HepG2 (cell line): ENCODE results near the gene PRKCE. TPM values are rescaled to one million over a fixed set of nuclear protein-coding genes. Genes with fewer than 3 reads are reported as not detected.
A peak's percentile ranks its signal among the peaks of the same experiment; 100 is the strongest.

Experiments
- ATAC-seq: fragments of 200-7000 bp; cut with Tn5 transposase; 3 replicates; pipeline ENCODE4 v1.9.1; 2020; ENCODE audit warnings: mild to moderate bottlenecking, moderate library complexity
- BruUV-seq: library from RNA; stranded (reverse); fragments of 400-500 nt; replicated peaks from 2 replicates; lab custom pipeline; 2021; lab: Mats Ljungman, UMichigan
- CTCF ChIA-PET: fragments of 300-600 bp; formaldehyde crosslinking; extraction: SDS; loops from one replicate; lab custom pipeline; 2021; ENCODE audit warnings: low total read pairs, inconsistent platforms, low intra/inter-chr PET ratio; lab: Yijun Ruan, JAX
- POLR2A ChIA-PET: fragments of 350-600 bp; sonication (Branson Sonifier 250); formaldehyde crosslinking; loops from one replicate; lab custom pipeline; 2020; ENCODE audit warnings: antibody characterized with exemption, inconsistent platforms; lab: Yijun Ruan, JAX
- DNase-seq: peaks from one replicate; pipeline ENCODE4 v3.0.0-alpha.2; 2015; ENCODE audit warnings: low spot score
- FAIRE-seq: peaks from 3 replicates; lab custom pipeline; 2011; peaks lifted over from hg19 to GRCh38; lab: Jason Lieb, UNC
- H2AFZ ChIP-seq: one replicate; pipeline ENCODE4 v1.6.1; 2011; ENCODE audit warnings: low read length, inconsistent platforms
- H3K27ac ChIP-seq: fragments of 300-600 bp; 3 replicates; pipeline ENCODE4 v1.8.0; 2011; ENCODE audit warnings: mixed run types, mild to moderate bottlenecking, mixed read lengths, low read length, inconsistent platforms; ENCODE audit not compliant: insufficient read depth; ENCODE audit errors: extremely low read length
- H3K27me3 ChIP-seq, 2 experiments: fragments of 200-600 bp in 1 of 2; 2 replicates in 1 of 2; 3 replicates in 1 of 2; pipeline versions ENCODE4 v1.6.0 to v1.8.0; 2011; ENCODE audit warnings: low read length in 2 of 2, mild to moderate bottlenecking in 2 of 2, moderate library complexity in 2 of 2, inconsistent platforms in 1 of 2; ENCODE audit not compliant: insufficient read depth in 2 of 2, control insufficient read depth in 1 of 2
- H3K36me3 ChIP-seq, 2 experiments: fragments of 200-600 bp in 1 of 2; replicated peaks in 1 of 2; 2 replicates in 1 of 2; 3 replicates in 1 of 2; pipeline versions ENCODE4 v1.5.1 to v1.8.0; 2011; ENCODE audit warnings: low read length in 2 of 2, inconsistent platforms in 1 of 2; ENCODE audit not compliant: insufficient read depth in 2 of 2, control insufficient read depth in 1 of 2
- H3K4me1 ChIP-seq: 2 replicates; pipeline ENCODE4 v1.5.1; 2012; ENCODE audit warnings: low read length, inconsistent platforms; ENCODE audit not compliant: insufficient read depth
- H3K4me2 ChIP-seq: 2 replicates; pipeline ENCODE4 v1.6.0; 2011; ENCODE audit warnings: low read depth, low read length, inconsistent platforms
- H3K4me3 ChIP-seq, 3 experiments: fragments of 200-600 bp in 1 of 3; sonication (generic), shearing (Covaris generic) in 1 of 3; replicated peaks in 1 of 3; 2 replicates each; pipeline ENCODE4 v1.5.1; 2011 to 2016; ENCODE audit warnings: low read length in 3 of 3, inconsistent platforms in 2 of 3, low read depth in 2 of 3, mild to moderate bottlenecking in 2 of 3, control low read depth in 1 of 3, mixed read lengths in 1 of 3; ENCODE audit not compliant: insufficient read depth in 1 of 3
- H3K79me2 ChIP-seq: one replicate; pipeline ENCODE4 v1.6.1; 2011; ENCODE audit warnings: low read length, inconsistent platforms; ENCODE audit not compliant: insufficient read depth
- H3K9ac ChIP-seq: 2 replicates; pipeline ENCODE4 v1.6.0; 2011; ENCODE audit warnings: mild to moderate bottlenecking, low read depth, low read length, inconsistent platforms; ENCODE audit not compliant: insufficient read depth
- H3K9me3 ChIP-seq: 2 replicates; pipeline ENCODE4 v1.5.1; 2012; ENCODE audit warnings: mild to moderate bottlenecking, low read length
- H4K20me1 ChIP-seq: 2 replicates; pipeline ENCODE4 v1.6.0; 2011; ENCODE audit warnings: inconsistent platforms, mild to moderate bottlenecking, low read length, moderate library complexity; ENCODE audit not compliant: insufficient read depth
- ADNP ChIP-seq: sonication (generic); formaldehyde crosslinking; IDR thresholded peaks from 2 replicates; pipeline ENCODE4 v1.4.0; 2020; ENCODE audit warnings: missing genetic modification reagents
- BCL6 ChIP-seq: IDR thresholded peaks from 2 replicates; pipeline ENCODE4 v1.6.1; 2016; ENCODE audit warnings: missing genetic modification reagents, missing compliant biosample characterization
- DMAP1 ChIP-seq: IDR thresholded peaks from 2 replicates; pipeline ENCODE4 v1.6.1; 2016
- FOXJ3 ChIP-seq: sonication (generic); formaldehyde crosslinking; IDR thresholded peaks from 2 replicates; pipeline ENCODE4 v1.4.0; 2020; ENCODE audit warnings: missing genetic modification reagents, mild to moderate bottlenecking, borderline replicate concordance
- HDAC2 ChIP-seq: sonication (generic); formaldehyde crosslinking; IDR thresholded peaks from 2 replicates; pipeline ENCODE4 v1.4.0; 2020; ENCODE audit warnings: missing genetic modification reagents
- HMG20A ChIP-seq: IDR thresholded peaks from 2 replicates; pipeline ENCODE4 v1.6.1; 2016; ENCODE audit warnings: borderline replicate concordance
- NFIC ChIP-seq: IDR thresholded peaks from 2 replicates; pipeline ENCODE4 v1.6.1; 2012; ENCODE audit warnings: mild to moderate bottlenecking, low read length, inconsistent platforms
- NONO ChIP-seq, 2 experiments: fragments of 450-650 bp in 1 of 2; sonication (generic) in 1 of 2; formaldehyde crosslinking in 1 of 2; IDR thresholded peaks in 1 of 2; conservative IDR thresholded peaks in 1 of 2; 2 replicates each; pipeline versions ENCODE4 v1.6.1 to v1.8.0; 2017 to 2022; ENCODE audit warnings: mild to moderate bottlenecking in 1 of 2, missing genetic modification reagents in 1 of 2, moderate library complexity in 1 of 2
- RARA ChIP-seq: IDR thresholded peaks from 2 replicates; pipeline ENCODE4 v1.6.1; 2016; ENCODE audit warnings: missing genetic modification reagents, missing compliant biosample characterization
- REXO4 ChIP-seq: sonication (generic); formaldehyde crosslinking; IDR thresholded peaks from 2 replicates; pipeline ENCODE4 v1.8.0; 2022; ENCODE audit warnings: missing genetic modification reagents, mild to moderate bottlenecking, borderline replicate concordance
- RFXAP ChIP-seq: sonication (generic); formaldehyde crosslinking; IDR thresholded peaks from 2 replicates; pipeline ENCODE4 v1.4.0; 2020; ENCODE audit warnings: missing genetic modification reagents, borderline replicate concordance
- RXRB ChIP-seq: IDR thresholded peaks from 2 replicates; pipeline ENCODE4 v1.6.1; 2016; ENCODE audit warnings: borderline replicate concordance, missing genetic modification reagents, missing compliant biosample characterization
- SALL1 ChIP-seq: sonication (generic); formaldehyde crosslinking; IDR thresholded peaks from 2 replicates; pipeline ENCODE4 v1.8.0; 2022; ENCODE audit warnings: mild to moderate bottlenecking, missing genetic modification reagents
- SKI ChIP-seq: fragments of 450-650 bp; IDR thresholded peaks from one replicate; pipeline ENCODE4 v1.6.1; 2018; ENCODE audit warnings: mild to moderate bottlenecking; ENCODE audit not compliant: partially characterized antibody
- SOX6 ChIP-seq, 2 experiments: fragments of 450-650 bp in 1 of 2; sonication (generic) in 1 of 2; formaldehyde crosslinking in 1 of 2; IDR thresholded peaks; 2 replicates each; pipeline versions ENCODE4 v1.4.0 to v1.6.1; 2017 to 2020; ENCODE audit warnings: antibody characterized with exemption in 1 of 2, mild to moderate bottlenecking in 1 of 2, missing genetic modification reagents in 1 of 2
- TRIM22 ChIP-seq: fragments of 450-650 bp; IDR thresholded peaks from 2 replicates; pipeline ENCODE4 v1.6.1; 2017
- UBTF ChIP-seq: sonication (generic); formaldehyde crosslinking; IDR thresholded peaks from 2 replicates; pipeline ENCODE4 v1.4.0; 2020; ENCODE audit warnings: mild to moderate bottlenecking, missing genetic modification reagents
- ZGPAT ChIP-seq: IDR thresholded peaks from 2 replicates; pipeline ENCODE4 v1.6.1; 2016; ENCODE audit warnings: mild to moderate bottlenecking
- ZNF317 ChIP-seq: sonication (generic); formaldehyde crosslinking; IDR thresholded peaks from 2 replicates; pipeline ENCODE4 v1.5.0; 2020; ENCODE audit warnings: mild to moderate bottlenecking, missing genetic modification reagents
- ZNF790 ChIP-seq: sonication (generic); formaldehyde crosslinking; IDR thresholded peaks from 2 replicates; pipeline ENCODE4 v1.8.0; 2022; ENCODE audit warnings: missing genetic modification reagents, mild to moderate bottlenecking, borderline replicate concordance
- WGBS: methylation state at CpG from one replicate; pipeline ENCODE4 v1.1.6; 2017; ENCODE audit warnings: low lambda C conversion rate; 5-methylcytosine and 5-hydroxymethylcytosine counted together
- in situ Hi-C: cut with HindIII; loops from 2 replicates; pipeline ENCODE4 v1.10.0; 2017; ENCODE audit warnings: low pct_unique_long_range_greater_than_20kb; ENCODE audit not compliant: extremely low pct_ligation_motif_present
- intact Hi-C: fragments of 100-400 bp; cut with micrococcal nuclease; formaldehyde crosslinking; loops from one replicate; pipeline ENCODE4 v1.10.0; 2022; ENCODE audit not compliant: unreplicated experiment
- polyA plus RNA-seq, 8 experiments: library from polyadenylated mRNA; depleted of rRNA in 3 of 8; stranded (reverse) in 7 of 8; unstranded in 1 of 8; fragments of >200 nt; fragmentation: Illumina TruSeq in 4 of 8; extraction: Trizol in 4 of 8; gene quantifications; 2 replicates each; pipeline versions ENCODE4 v1.2.1 to v1.2.3, GENCODE V29; 2011 to 2016; ENCODE audit warnings: low read depth in 4 of 8, missing spikeins in 1 of 8, mixed read lengths in 1 of 8; ENCODE audit not compliant: insufficient read depth in 1 of 8
- total RNA-seq, 5 experiments: library from RNA; depleted of rRNA; stranded (reverse); fragments of >200 nt; fragmentation: Illumina TruSeq; extraction: Trizol; gene quantifications; 2 replicates each; pipeline ENCODE4 v1.2.3, GENCODE V29; 2016; ENCODE audit warnings: low read depth in 1 of 5

Gene PRKCE
- total and polyA plus RNA-seq, 2 of the 13 experiments (the other 11 are each of a cell fraction or from before 2014, with no cell fraction given) = 1.0 to 3.9 TPM

GRCh38 chr2:45793305-45793962, 142.0 kb downstream of the PRKCE start:
- H3K79me2 ChIP-seq = no peaks in the 10 kb centered on the region
- CTCF ChIA-PET = no interaction called here
- H3K4me2 ChIP-seq = no peak overlapping the region
- H4K20me1 ChIP-seq = no peaks in the 10 kb centered on the region
- H3K4me1 ChIP-seq = peaks cover 15% of the 10 kb centered on the region
- WGBS = 12% methylated on average over 7 of the region's 7 CpGs
- in situ Hi-C loops = no loop called here
- ATAC-seq (peak; percentile 92), FAIRE-seq (peak; percentile 85), DNase-seq (peak; percentile 50)
- H3K36me3 ChIP-seq = no peaks in the 10 kb centered on the region
- H3K9me3 ChIP-seq = no peaks in the 10 kb centered on the region
- no TSS peak for BruUV-seq
- POLR2A ChIA-PET = no interaction called here
- H3K4me3 ChIP-seq = no peak overlapping the region
- H3K27me3 ChIP-seq = no peaks in the 10 kb centered on the region; a peak in 1 of 5 replicates
- H3K27ac ChIP-seq = no peak overlapping the region
- H2AFZ ChIP-seq = no peak overlapping the region
- H3K9ac ChIP-seq = no peak overlapping the region
- intact Hi-C loops = no loop called here
- TF ChIP-seq SALL1 (CRISPR knock-in tag) (peak; percentile 84), ADNP (CRISPR knock-in tag) (no peak), DMAP1 (CRISPR knock-in tag) (no peak), ZGPAT (CRISPR knock-in tag) (peak; percentile 36; the same call in 1 of the 2 replicates), HDAC2 (CRISPR knock-in tag) (peak; percentile 36; the same call in 1 of the 2 replicates), NONO (IDR thresholded peaks at IDR 0.05) (no peak), NONO (CRISPR knock-in tag; conservative IDR thresholded peaks at IDR 0.05) (peak; percentile 49; the same call in 1 of the 2 replicates), REXO4 (CRISPR knock-in tag) (no peak), NFIC (0 out of 2 replicates have a peak, but pooled peaks have one; percentile 44), FOXJ3 (CRISPR knock-in tag) (peak; percentile 15; the same call in 1 of the 2 replicates), RARA (CRISPR knock-in tag) (peak; percentile 41), SKI (peak; percentile 33), RXRB (CRISPR knock-in tag) (peak; percentile 27; the same call in 1 of the 2 replicates), RFXAP (no peak), ZNF790 (no peak), SOX6 (IDR thresholded peaks at IDR 0.05) (no peak), SOX6 (CRISPR knock-in tag; IDR thresholded peaks at IDR 0.05) (peak; percentile 88), HMG20A (CRISPR knock-in tag) (peak; percentile 16; the same call in 1 of the 2 replicates), TRIM22 (no peak), BCL6 (CRISPR knock-in tag) (peak; percentile 51), UBTF (CRISPR knock-in tag) (no peak), ZNF317 (CRISPR knock-in tag) (0 out of 2 replicates have a peak, but pooled peaks have one; percentile 51)
